HG03442 (cell line): Measurements from ENCODE around the gene LATS2.
A peak's percentile ranks its signal among the peaks of the same experiment; 100 is the strongest.

Experiments used
- ATAC-seq: cut with Tn5 transposase; IDR thresholded peaks from one replicate; pipeline ENCODE4 v1.9.1; 2021; ENCODE audit warnings: mild to moderate bottlenecking, moderate library complexity; ENCODE audit not compliant: unreplicated experiment

Gene LATS2

GRCh38 chr13:21061029-21061763 is at the start of gene LATS2:
TSS of gene LATS2 (minus strand) at chr13:21061586. CDS start at chr13:21046026, 15,560 bp downstream.
- peak; percentile 84 for ATAC-seq

DNA sequence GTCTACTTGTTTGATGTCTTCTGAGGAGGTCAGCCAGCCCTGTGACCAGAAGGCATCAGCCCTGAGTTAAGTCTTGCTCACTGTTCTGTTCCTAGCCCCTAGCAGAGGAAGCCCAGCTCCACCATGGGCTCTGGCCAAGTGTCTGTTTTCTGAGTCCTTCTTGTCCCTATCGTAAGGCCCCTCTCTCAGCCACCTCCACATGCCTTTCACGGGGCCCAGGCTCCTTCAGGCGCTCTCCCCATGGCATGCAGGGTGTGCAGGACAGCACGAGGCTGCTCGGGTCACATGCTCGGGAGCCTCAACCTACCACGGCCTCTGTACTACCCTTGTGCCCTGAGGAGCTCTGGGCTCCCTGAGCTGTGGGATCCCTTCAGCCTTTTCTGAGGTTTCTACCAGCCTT is 47.8 kb upstream of the LATS2 start:
- no peak for ATAC-seq

DNA sequence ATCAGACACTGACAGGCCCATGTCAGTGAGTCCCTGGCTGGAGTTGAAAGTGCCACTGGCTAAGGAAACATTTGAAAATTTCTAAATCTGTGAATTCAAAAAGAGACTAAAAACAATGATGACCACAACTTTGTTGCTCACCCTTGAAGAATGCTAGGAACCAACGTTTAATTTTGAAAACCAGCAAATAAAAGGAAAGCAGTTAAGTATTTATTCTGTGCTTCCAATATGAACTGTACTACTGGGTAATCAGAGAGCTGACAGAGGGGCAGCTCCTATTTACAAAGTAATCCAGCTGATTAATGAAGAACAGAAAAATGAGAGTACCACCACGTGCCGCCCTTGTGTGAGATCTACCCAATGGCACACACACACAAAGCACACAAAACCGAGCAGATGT is 44.7 kb upstream of the LATS2 start:
- no peak for ATAC-seq

GRCh38 chr13:21104199-21105019 is 43.0 kb upstream of the LATS2 start:
- ATAC-seq, result no peak

DNA sequence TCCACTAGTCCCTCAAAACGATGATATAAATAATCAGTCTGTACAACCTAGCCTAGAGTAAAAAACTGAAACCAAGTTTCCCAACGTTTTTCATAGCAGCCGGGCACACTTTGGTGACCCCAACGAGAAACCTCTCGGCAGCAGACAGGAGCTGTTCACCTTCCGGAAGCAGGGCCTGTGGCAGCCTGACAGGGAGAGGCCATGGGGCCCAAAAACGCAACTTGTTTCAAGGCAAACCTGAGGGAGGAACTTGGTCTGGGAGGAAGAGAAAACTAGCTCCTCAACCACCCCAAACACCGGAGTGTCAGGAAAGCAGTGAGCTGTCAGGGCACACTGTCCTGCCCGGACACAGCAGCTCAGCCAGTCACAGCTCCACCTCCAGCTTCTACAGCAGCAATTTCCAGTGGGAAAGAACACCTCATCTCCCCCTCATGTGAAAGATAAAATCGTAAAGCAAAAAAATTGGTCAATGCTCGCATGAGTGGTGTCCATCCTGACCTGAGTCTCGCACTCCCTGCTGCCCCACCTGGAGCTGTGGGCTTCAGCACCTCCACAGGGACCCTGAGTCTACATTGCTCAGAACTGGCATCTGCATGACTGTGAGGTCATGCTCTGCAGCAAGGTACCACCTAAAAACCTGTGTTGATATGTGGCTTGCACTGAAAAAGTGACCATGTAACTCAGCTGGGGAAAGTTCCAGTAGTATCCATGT is 40.6 kb upstream of the LATS2 start:
- no peak for ATAC-seq

GRCh38 chr13:21100994-21101757 is 39.8 kb upstream of the LATS2 start:
- ATAC-seq, result no peak

- no peak for ATAC-seq
These were observed 38.8 kb upstream of the LATS2 start for GRCh38 chr13:21100211-21100610.

DNA sequence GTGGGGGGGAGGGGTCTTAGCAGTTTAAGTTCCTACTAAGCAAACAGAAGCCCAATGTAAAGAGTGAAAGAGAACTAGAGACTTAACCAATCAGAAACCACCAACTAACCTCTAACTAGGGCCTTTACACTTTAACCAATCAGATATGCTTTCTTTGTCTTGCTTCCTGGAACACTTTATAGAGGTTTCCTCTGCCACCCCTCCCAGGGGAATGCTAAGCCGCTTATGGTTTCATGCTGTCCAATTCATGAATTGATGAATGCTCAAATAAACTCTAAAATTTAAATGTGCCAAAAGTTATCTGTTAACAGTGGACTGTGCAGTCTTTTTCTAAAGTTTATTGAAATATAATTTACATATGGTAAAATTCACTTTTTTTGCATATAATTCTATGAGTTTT is 33.9 kb upstream of the LATS2 start:
- ATAC-seq, result no peak

GRCh38 chr13:21089830-21090229 is 28.4 kb upstream of the LATS2 start:
- ATAC-seq, result no peak

DNA sequence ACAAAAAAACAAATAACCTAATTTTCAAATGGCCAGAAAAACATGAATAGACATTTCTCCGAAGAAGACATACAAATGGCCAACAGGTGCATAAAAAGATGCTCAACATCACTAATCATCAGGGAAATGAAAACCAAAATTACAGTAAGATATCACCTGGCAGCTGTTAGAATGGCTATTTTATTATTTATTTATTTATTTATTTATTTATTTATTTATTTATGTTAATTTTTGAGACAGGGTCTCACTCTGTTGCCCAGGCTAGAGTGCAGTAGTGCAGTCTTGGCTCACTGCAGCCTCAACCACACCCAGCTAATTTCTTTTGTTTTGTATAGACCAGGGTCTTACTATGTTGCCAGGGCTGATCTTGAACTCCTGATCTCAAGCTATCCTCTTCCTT is 27.1 kb upstream of the LATS2 start:
- ATAC-seq, result no peak

DNA sequence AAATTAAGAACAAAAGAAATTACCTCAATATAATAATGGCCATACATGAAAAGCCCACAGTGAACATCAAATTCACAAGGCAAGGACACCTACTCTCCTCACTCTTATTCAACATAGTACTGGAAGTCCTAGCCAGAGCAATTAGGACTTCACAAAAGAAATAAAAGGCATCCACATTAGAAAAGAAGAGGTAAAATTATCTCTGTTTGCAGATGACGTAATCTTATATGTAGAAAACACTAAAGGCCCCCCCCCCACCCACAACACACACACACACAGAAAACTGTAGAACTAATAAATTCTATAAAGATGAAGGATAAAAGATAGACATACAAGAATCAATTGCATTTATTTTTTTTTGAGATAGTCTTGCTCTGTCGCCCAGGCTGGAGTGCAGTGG is 25.5 kb upstream of the LATS2 start:
- no peak for ATAC-seq

GRCh38 chr13:21081926-21082325 is 20.5 kb upstream of the LATS2 start:
- no peak for ATAC-seq

DNA sequence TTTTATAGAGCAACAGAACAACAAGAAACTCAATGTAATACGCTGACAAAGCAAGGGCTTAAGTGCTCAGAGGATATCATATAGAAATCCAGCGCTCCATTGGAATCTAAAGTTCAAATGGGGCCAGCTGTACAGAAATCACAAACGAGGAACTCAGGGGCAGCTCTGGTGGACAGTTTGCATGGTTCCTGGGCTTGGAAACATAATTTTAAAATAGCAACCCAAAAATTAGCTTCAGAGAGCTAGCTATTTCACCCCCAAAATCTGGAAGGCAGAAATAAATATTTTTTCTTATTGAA is 19.2 kb upstream of the LATS2 start:
- no peak for ATAC-seq

GRCh38 chr13:21079761-21080592 is 18.6 kb upstream of the LATS2 start:
- no peak for ATAC-seq

- no peak for ATAC-seq
These were observed 17.8 kb upstream of the LATS2 start for GRCh38 chr13:21079221-21079620.

DNA sequence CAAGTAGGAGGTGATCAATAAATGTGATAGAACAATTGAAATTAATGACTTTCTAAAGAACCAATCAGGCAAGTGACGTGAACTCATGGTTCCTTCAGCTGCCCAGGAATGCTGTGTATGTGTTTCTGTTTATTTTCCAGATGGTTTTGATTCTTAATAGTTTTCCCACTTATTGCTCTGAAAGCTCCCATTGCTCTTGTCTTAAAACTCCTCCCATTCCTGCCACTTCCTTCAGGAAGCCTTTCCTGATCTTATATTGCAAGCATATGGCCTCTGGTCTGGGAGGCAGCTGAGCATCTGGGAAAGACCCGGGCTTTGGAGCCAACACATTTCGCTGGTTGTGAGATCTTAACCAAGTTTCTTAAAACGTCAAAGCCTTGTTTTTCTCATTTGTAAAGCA is 17.1 kb upstream of the LATS2 start:
- no peak for ATAC-seq

GRCh38 chr13:21077788-21078353 is 16.5 kb upstream of the LATS2 start:
- ATAC-seq, result no peak

- no peak for ATAC-seq
These were observed 15.8 kb upstream of the LATS2 start for GRCh38 chr13:21077076-21077787.

GRCh38 chr13:21076253-21076652 is 14.9 kb upstream of the LATS2 start:
- ATAC-seq, result no peak
